HCT116 (cell line): ENCODE results near the gene CD27. TPM values are rescaled to one million over a fixed set of nuclear protein-coding genes. Genes with fewer than 3 reads are reported as not detected.

Experiments
- ATAC-seq: fragments of 200-7000 bp; cut with Tn5 transposase; 2 replicates; pipeline ENCODE4 v1.9.1; 2020; ENCODE audit warnings: mild to moderate bottlenecking, moderate library complexity
- BruUV-seq: library from RNA; stranded (reverse); fragments of 400-500 nt; replicated peaks from 2 replicates; lab custom pipeline; 2021; lab: Mats Ljungman, UMichigan
- CTCF ChIA-PET: fragments of 300-600 bp; sonication (Branson Sonifier 250); formaldehyde crosslinking; loops from one replicate; lab custom pipeline; 2021; ENCODE audit warnings: antibody characterized with exemption; lab: Charles Lee
- POLR2A ChIA-PET: fragments of 300-600, 350-600 bp; sonication (Branson Sonifier 250); formaldehyde crosslinking; loops from one replicate; lab custom pipeline; 2021; ENCODE audit warnings: antibody characterized with exemption; lab: Charles Lee
- RAD21 ChIA-PET, 2 experiments: fragments of 300-600 bp; sonication (Branson Sonifier 250); formaldehyde crosslinking; loops; one replicate each; lab custom pipeline; 2023; ENCODE audit warnings: low total read pairs in 2 of 2; ENCODE audit not compliant: uncharacterized antibody in 2 of 2, unreplicated experiment in 2 of 2, low non-redundant PET in 1 of 2; lab: Charles Lee
- DNase-seq: peaks from one replicate; pipeline ENCODE4 v3.0.0-alpha.2; 2010; ENCODE audit warnings: low read depth, low spot score
- H2AFZ ChIP-seq: fragments of 200-600 bp; shearing (Covaris generic), sonication (generic); 2 replicates; pipeline ENCODE4 v1.6.1; 2017; ENCODE audit warnings: low read depth, mixed run types, mixed read lengths, antibody characterized with exemption, low read length; ENCODE audit not compliant: poor library complexity, severe bottlenecking
- H3K27ac ChIP-seq: 2 replicates; pipeline ENCODE4 v1.5.1; 2012; ENCODE audit warnings: low read depth, low read length
- H3K27me3 ChIP-seq: fragments of 200-600 bp; sonication (generic); 2 replicates; pipeline ENCODE4 v1.6.1; 2016; ENCODE audit warnings: mixed run types, low read length, mixed read lengths; ENCODE audit not compliant: insufficient read depth
- H3K36me3 ChIP-seq, 2 experiments: fragments of 200-500 bp in 1 of 2; fragments of 200-600 bp in 1 of 2; sonication (Bioruptor generic) in 1 of 2; sonication (generic) in 1 of 2; 2 replicates each; pipeline versions ENCODE4 v1.5.1 to v1.6.1; 2014 to 2016; ENCODE audit warnings: low read length in 2 of 2, inconsistent platforms in 1 of 2, mixed read lengths in 1 of 2, mixed run types in 1 of 2; ENCODE audit not compliant: insufficient read depth in 2 of 2, control insufficient read depth in 1 of 2
- H3K4me1 ChIP-seq, 2 experiments: fragments of 200-600 bp in 1 of 2; sonication (generic) in 1 of 2; 2 replicates each; pipeline versions ENCODE4 v1.5.1 to v1.6.1; 2012 to 2017; ENCODE audit warnings: low read length in 2 of 2, inconsistent platforms in 1 of 2, mild to moderate bottlenecking in 1 of 2, mixed read lengths in 1 of 2, mixed run types in 1 of 2, moderate library complexity in 1 of 2; ENCODE audit not compliant: insufficient read depth in 2 of 2, control insufficient read depth in 1 of 2
- H3K4me2 ChIP-seq: fragments of 200-600 bp; sonication (generic); 2 replicates; pipeline ENCODE4 v1.6.1; 2017; ENCODE audit warnings: mixed run types, low read length, mixed read lengths
- H3K4me3 ChIP-seq, 2 experiments: fragments of 200-600 bp in 1 of 2; sonication (generic) in 1 of 2; replicated peaks in 1 of 2; 2 replicates each; pipeline ENCODE4 v1.5.1; 2011 to 2016; ENCODE audit warnings: low read length in 2 of 2, control low read depth in 1 of 2, low read depth in 1 of 2, mild to moderate bottlenecking in 1 of 2, mixed read lengths in 1 of 2, mixed run types in 1 of 2
- H3K79me2 ChIP-seq: fragments of 200-600 bp; sonication (generic); 2 replicates; pipeline ENCODE4 v1.6.1; 2017; ENCODE audit warnings: mild to moderate bottlenecking, mixed run types, low read length, moderate library complexity, mixed read lengths; ENCODE audit not compliant: insufficient read depth
- H3K9ac ChIP-seq: fragments of 200-600 bp; sonication (generic); 2 replicates; pipeline ENCODE4 v1.6.1; 2016; ENCODE audit warnings: low read length, mixed read lengths
- H3K9me2 ChIP-seq: fragments of 200-600 bp; sonication (generic), shearing (Covaris generic); 2 replicates; pipeline ENCODE4 v1.6.1; 2017; ENCODE audit warnings: mixed run types, mild to moderate bottlenecking, moderate library complexity; ENCODE audit not compliant: insufficient read depth
- H3K9me3 ChIP-seq, 2 experiments: fragments of 200-500 bp in 1 of 2; fragments of 200-600 bp in 1 of 2; sonication (Bioruptor generic) in 1 of 2; sonication (generic) in 1 of 2; 2 replicates each; pipeline ENCODE4 v1.6.1; 2014 to 2017; ENCODE audit warnings: low read length in 2 of 2, mixed read lengths in 2 of 2, inconsistent platforms in 1 of 2, low read depth in 1 of 2, mild to moderate bottlenecking in 1 of 2, mixed run types in 1 of 2, moderate library complexity in 1 of 2; ENCODE audit not compliant: control insufficient read depth in 1 of 2, insufficient read depth in 1 of 2
- H4K20me1 ChIP-seq: fragments of 200-600 bp; sonication (generic), shearing (Covaris generic); 2 replicates; pipeline ENCODE4 v1.6.1; 2017; ENCODE audit warnings: mixed run types, mild to moderate bottlenecking, moderate library complexity; ENCODE audit not compliant: insufficient read depth
- FOSL1 ChIP-seq: IDR thresholded peaks from 2 replicates; pipeline ENCODE4 v1.6.1; 2012; ENCODE audit warnings: low read depth
- POLR2A ChIP-seq: IDR thresholded peaks from 2 replicates; pipeline ENCODE4 v1.7.0; 2011; ENCODE audit warnings: borderline replicate concordance; ENCODE audit not compliant: insufficient read depth, insufficient read length; ENCODE audit errors: extremely low read depth
- POLR2AphosphoS5 ChIP-seq: IDR thresholded peaks from 2 replicates; pipeline ENCODE4 v1.6.1; 2011; ENCODE audit warnings: mild to moderate bottlenecking, low read depth, low read length, moderate library complexity
- RAD21 ChIP-seq: IDR thresholded peaks from 2 replicates; pipeline ENCODE4 v1.6.1; 2012; ENCODE audit warnings: low read depth, mild to moderate bottlenecking
- REST ChIP-seq: IDR thresholded peaks from 2 replicates; pipeline ENCODE4 v1.6.1; 2012; ENCODE audit warnings: low read depth
- SIN3A ChIP-seq: IDR thresholded peaks from 2 replicates; pipeline ENCODE4 v1.6.1; 2012; ENCODE audit warnings: low read depth
- YY1 ChIP-seq: IDR thresholded peaks from 2 replicates; pipeline ENCODE4 v1.6.1; 2011; ENCODE audit warnings: low read length, low read depth, moderate library complexity, mild to moderate bottlenecking; ENCODE audit not compliant: insufficient replicate concordance; ENCODE audit errors: extremely low read depth
- ZFX ChIP-seq: fragments of 450-650 bp; IDR thresholded peaks from 2 replicates; pipeline ENCODE4 v1.6.1; 2017
- ZNF274 ChIP-seq: fragments of 200-500 bp; sonication (Bioruptor generic); IDR thresholded peaks from 2 replicates; pipeline ENCODE4 v1.6.1; 2014; ENCODE audit warnings: mild to moderate bottlenecking, low read depth, low read length, inconsistent platforms
- intact Hi-C: fragments of 100-400 bp; cut with micrococcal nuclease; formaldehyde crosslinking; loops from 2 replicates; pipeline ENCODE4 v1.10.0; 2022
- total RNA-seq: library from RNA; stranded (reverse); gene quantifications from one replicate; pipeline ENCODE4 v1.2.1, GENCODE V29; 2021; ENCODE audit not compliant: unreplicated experiment
- TF ChIP-seq, protein P1 (sequence below): IDR thresholded peaks from 2 replicates; pipeline ENCODE4 v1.6.1; 2011; ENCODE audit warnings: mild to moderate bottlenecking, low read length, moderate library complexity; ENCODE audit not compliant: insufficient replicate concordance; ENCODE audit errors: extremely low read depth

The CD27 gene
- total RNA-seq, 1 experiment from 2014 or later = 0.25 TPM

DNA sequence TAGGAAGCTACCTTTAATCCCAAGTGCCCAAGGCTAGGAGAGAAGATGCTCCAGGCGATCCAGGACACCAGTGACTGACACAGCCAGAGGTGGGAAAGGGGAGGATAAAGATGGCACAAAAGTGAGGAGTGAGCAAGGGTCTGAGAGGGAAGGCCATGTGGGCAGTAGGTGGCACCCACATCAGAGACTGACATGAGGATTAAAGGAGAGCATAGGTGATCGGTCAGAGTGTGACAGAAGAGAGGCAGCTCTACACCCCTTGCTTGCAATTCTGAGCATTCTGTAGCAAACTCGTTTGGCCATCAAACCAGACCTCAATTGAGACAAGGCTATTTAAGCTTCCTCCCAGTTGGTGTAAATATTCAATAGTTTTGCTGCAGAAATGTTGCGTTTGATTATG, 724 bp upstream of the CD27 start:
- ChIA-PET POLR2A (interaction anchor here (1.3 kb wide), 1 partner anchor 27 kb away, joined by 4 read pairs; the partner anchor contains the start of gene VAMP1), RAD21 (no interaction called here), CTCF (interaction anchor here (1.4 kb wide), 1 partner anchor 21 kb away, joined by 3 read pairs; no protein-coding TSS in a partner anchor)
- intact Hi-C loops = no loop called here
- Histone ChIP-seq H3K79me2 (no peaks in the 10 kb centered on the region), H3K4me2 (no peak overlapping the region), H3K9me2 (no peaks in the 10 kb centered on the region), H3K9ac (no peak overlapping the region), H3K4me3 (no peak overlapping the region), H3K4me1 (no peaks in the 10 kb centered on the region), H4K20me1 (no peaks in the 10 kb centered on the region), H3K27ac (no peak overlapping the region), H3K9me3 (no peaks in the 10 kb centered on the region), H2AFZ (no peak overlapping the region), H3K27me3 (no peaks in the 10 kb centered on the region), H3K36me3 (no peaks in the 10 kb centered on the region)
- BruUV-seq = no TSS peak
- no peak for DNase-seq
- TF ChIP-seq ZNF274 (no peak), YY1 (no peak), SIN3A (no peak), FOSL1 (no peak), RAD21 (no peak), ZFX (no peak), REST (no peak), POLR2AphosphoS5 (no peak), POLR2A (no peak)
- TF ChIP-seq, protein P1, sequence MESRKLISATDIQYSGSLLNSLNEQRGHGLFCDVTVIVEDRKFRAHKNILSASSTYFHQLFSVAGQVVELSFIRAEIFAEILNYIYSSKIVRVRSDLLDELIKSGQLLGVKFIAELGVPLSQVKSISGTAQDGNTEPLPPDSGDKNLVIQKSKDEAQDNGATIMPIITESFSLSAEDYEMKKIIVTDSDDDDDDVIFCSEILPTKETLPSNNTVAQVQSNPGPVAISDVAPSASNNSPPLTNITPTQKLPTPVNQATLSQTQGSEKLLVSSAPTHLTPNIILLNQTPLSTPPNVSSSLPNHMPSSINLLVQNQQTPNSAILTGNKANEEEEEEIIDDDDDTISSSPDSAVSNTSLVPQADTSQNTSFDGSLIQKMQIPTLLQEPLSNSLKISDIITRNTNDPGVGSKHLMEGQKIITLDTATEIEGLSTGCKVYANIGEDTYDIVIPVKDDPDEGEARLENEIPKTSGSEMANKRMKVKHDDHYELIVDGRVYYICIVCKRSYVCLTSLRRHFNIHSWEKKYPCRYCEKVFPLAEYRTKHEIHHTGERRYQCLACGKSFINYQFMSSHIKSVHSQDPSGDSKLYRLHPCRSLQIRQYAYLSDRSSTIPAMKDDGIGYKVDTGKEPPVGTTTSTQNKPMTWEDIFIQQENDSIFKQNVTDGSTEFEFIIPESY = no peak
- ATAC-seq = no peak
